Stomach (tissue), 9 donors: ENCODE measurements around the gene TUSC7. TPM values are rescaled to one million over a fixed set of nuclear protein-coding genes. Genes with fewer than 3 reads are reported as not detected.

Experiments used
- DNase-seq, 2 donors: peaks; one replicate each; pipeline versions ENCODE4 v3.0.0 to v3.0.0-alpha.2; 2013 to 2019
- H3K27ac ChIP-seq, 5 donors: fragments of 200-600 bp in 4 of 5; sonication (generic) in 4 of 5; one replicate each; pipeline ENCODE4 v1.5.1; 2013 to 2019; ENCODE audit warnings: mild to moderate bottlenecking in 1 of 5, moderate library complexity in 1 of 5
- H3K27me3 ChIP-seq, 3 donors: fragments of 200-600 bp; sonication (generic); one replicate each; pipeline ENCODE4 v1.5.1; 2017 to 2019; ENCODE audit warnings: mixed run types in 1 of 3
- H3K36me3 ChIP-seq, 4 donors: fragments of 200-600 bp; sonication (generic); 1 replicate in 3 of 4; 2 replicates in 1 of 4; pipeline ENCODE4 v1.5.1; 2016 to 2019
- H3K4me1 ChIP-seq, 4 donors: fragments of 200-600 bp; sonication (generic); one replicate each; pipeline ENCODE4 v1.5.1; 2016 to 2019
- H3K4me3 ChIP-seq, 4 donors: fragments of 200-600 bp; sonication (generic) in 3 of 4; one replicate each; pipeline ENCODE4 v1.5.1; 2016 to 2019; ENCODE audit warnings: mild to moderate bottlenecking in 1 of 4
- H3K9me3 ChIP-seq, 4 donors: fragments of 200-600 bp; sonication (generic); one replicate each; pipeline ENCODE4 v1.5.1; 2016 to 2019
- CTCF ChIP-seq, 7 experiments: fragments of 450-650 bp in 4 of 7; fragments of 200-600 bp in 3 of 7; sonication (generic) in 3 of 7; IDR thresholded peaks; one replicate each; pipeline ENCODE4 v1.5.1; 2016 to 2019; ENCODE audit warnings: antibody characterized with exemption in 7 of 7, control low read depth in 2 of 7, mild to moderate bottlenecking in 1 of 7
- EP300 ChIP-seq: sonication (generic); formaldehyde crosslinking; IDR thresholded peaks from one replicate; pipeline ENCODE4 v1.6.1; 2017; ENCODE audit warnings: antibody characterized with exemption
- POLR2A ChIP-seq, 4 donors: fragments of 450-650 bp; IDR thresholded peaks; one replicate each; pipeline ENCODE4 v1.6.1; 2016; ENCODE audit warnings: antibody characterized with exemption in 4 of 4, control low read depth in 2 of 4, mild to moderate bottlenecking in 1 of 4, moderate library complexity in 1 of 4
- POLR2AphosphoS5 ChIP-seq, 3 donors: sonication (generic); formaldehyde crosslinking; IDR thresholded peaks; one replicate each; pipeline ENCODE4 v1.6.1; 2016; ENCODE audit warnings: antibody characterized with exemption in 3 of 3
- WGBS, 5 donors: extraction: QIAGEN DNeasy Blood & Tissue Kit in 3 of 5; methylation state at CpG; one replicate each; pipeline versions ENCODE4 v1.1.5 to v1.1.7; 2013 to 2018; 5-methylcytosine and 5-hydroxymethylcytosine counted together
- intact Hi-C: fragments of 100-400 bp; cut with DNase I; formaldehyde crosslinking; loops from one replicate; pipeline ENCODE4 v1.15.1; 2023; ENCODE audit warnings: low total_unique reads
- polyA plus RNA-seq, 3 donors: library from polyadenylated mRNA; stranded (reverse); fragments of 200-250 nt; gene quantifications; one replicate each; pipeline ENCODE4 v1.2.3, GENCODE V29; 2013
- total RNA-seq, 5 donors: library from RNA; depleted of rRNA; stranded (reverse); fragments of >200 nt; gene quantifications; one replicate each; pipeline versions ENCODE4 v1.1.0 to v1.2.3, GENCODE V29; 2014 to 2016
- donor health status: healthy with polysubstance abuse.
- donor health status: Bipolar disorder and iron deficiency.
- donor health status: healthy.

TUSC7 gene
- total and polyA plus RNA-seq, 8 donors: not detected

DNA sequence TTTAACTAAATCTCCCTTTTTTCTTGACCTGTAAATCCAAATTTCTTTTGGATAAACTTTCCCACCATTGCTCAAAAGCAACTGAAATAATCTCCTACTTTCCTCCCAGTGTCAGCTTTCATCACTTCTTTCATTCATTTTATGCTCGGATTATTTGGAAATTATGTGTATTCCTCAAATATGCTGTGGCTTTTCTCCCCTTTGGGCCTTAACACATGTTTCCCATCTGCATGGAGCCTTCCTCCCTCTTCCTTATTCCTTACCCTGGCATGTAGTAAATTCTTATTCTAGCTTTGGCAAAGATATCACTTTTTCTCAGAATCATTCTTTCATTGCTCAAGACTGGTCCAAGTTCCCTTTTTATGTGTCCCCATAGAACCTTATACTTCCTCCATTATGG lies 41.8 kb upstream of the TUSC7 start:
- intact Hi-C loops: no loop called here

GRCh38 chr3:116669576-116669975 lies 40.0 kb upstream of the TUSC7 start:
- 78 to 85% (median 80%) methylated on average over 3 of the region's 3 CpGs for WGBS, 5 donors
- Histone ChIP-seq H3K4me1 (no peaks in the 10 kb centered on the region), H3K36me3 (no peaks in the 10 kb centered on the region), H3K27me3 (no peaks in the 10 kb centered on the region), H3K27ac (no peak overlapping the region), H3K4me3 (no peak overlapping the region), H3K9me3 (no peaks in the 10 kb centered on the region)
- intact Hi-C loops: no loop called here
- no peak for DNase-seq
- no peak for TF ChIP-seq EP300
- TF ChIP-seq POLR2A (IDR thresholded peaks at IDR 0.05): no peak
- TF ChIP-seq CTCF (IDR thresholded peaks at IDR 0.05): no peak
- no peak for TF ChIP-seq POLR2AphosphoS5 (IDR thresholded peaks at IDR 0.05)

More for the DNA sequence above, 41.8 kb upstream of the TUSC7 start:
- 77 to 90% (median 86%) methylated on average over 1 of the region's 1 CpG for WGBS, 5 donors
- no peaks in the 10 kb centered on the region for H3K9me3 ChIP-seq
- no peaks in the 10 kb centered on the region for H3K4me1 ChIP-seq
- H3K27ac ChIP-seq: no peak overlapping the region
- DNase-seq: no peak
- no peaks in the 10 kb centered on the region for H3K36me3 ChIP-seq
- no peaks in the 10 kb centered on the region for H3K27me3 ChIP-seq
- no peak for TF ChIP-seq POLR2AphosphoS5 (IDR thresholded peaks at IDR 0.05)
- no peak for TF ChIP-seq POLR2A (IDR thresholded peaks at IDR 0.05)
- no peak for TF ChIP-seq CTCF (IDR thresholded peaks at IDR 0.05)
- no peak for TF ChIP-seq EP300
- no peak overlapping the region for H3K4me3 ChIP-seq

DNA sequence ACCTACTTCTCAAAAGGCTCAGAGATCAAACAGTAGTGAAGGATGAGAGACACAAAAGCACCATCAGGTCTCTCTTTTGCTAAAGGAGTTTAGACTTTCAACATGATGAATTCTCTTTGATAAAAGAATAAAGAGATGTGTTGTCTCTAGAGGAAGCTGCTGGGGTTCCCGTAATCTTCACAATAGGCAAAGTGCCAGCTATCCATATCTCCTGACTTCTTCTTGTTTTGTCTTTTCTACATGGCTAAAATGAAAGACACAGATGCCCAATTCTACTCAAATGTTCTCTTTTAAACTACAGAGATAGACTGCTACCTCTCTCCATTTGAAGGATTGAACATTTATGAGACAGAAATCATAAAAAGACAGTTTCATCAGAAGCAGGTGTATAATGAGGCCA lies 38.4 kb upstream of the TUSC7 start:
- Histone ChIP-seq H3K4me3 (no peak overlapping the region), H3K4me1 (no peaks in the 10 kb centered on the region), H3K27me3 (no peaks in the 10 kb centered on the region), H3K9me3 (no peaks in the 10 kb centered on the region), H3K27ac (no peak overlapping the region), H3K36me3 (no peaks in the 10 kb centered on the region)
- no peak for DNase-seq
- 50 to 65% (median 56%) methylated on average over 1 of the region's 1 CpG for WGBS, 5 donors
- intact Hi-C loops: no loop called here
- TF ChIP-seq EP300 (no peak), POLR2AphosphoS5 (IDR thresholded peaks at IDR 0.05) (no peak), POLR2A (IDR thresholded peaks at IDR 0.05) (no peak), CTCF (IDR thresholded peaks at IDR 0.05) (no peak)

GRCh38 chr3:116678853-116679252 lies 30.7 kb upstream of the TUSC7 start:
- intact Hi-C loops: no loop called here
- Histone ChIP-seq H3K27ac (no peak overlapping the region), H3K9me3 (no peaks in the 10 kb centered on the region), H3K36me3 (no peaks in the 10 kb centered on the region), H3K27me3 (no peaks in the 10 kb centered on the region), H3K4me1 (no peaks in the 10 kb centered on the region), H3K4me3 (no peak overlapping the region)
- TF ChIP-seq POLR2A (IDR thresholded peaks at IDR 0.05) (no peak), CTCF (IDR thresholded peaks at IDR 0.05) (no peak), EP300 (no peak), POLR2AphosphoS5 (IDR thresholded peaks at IDR 0.05) (no peak)
- WGBS, 5 donors: 47 to 51% (median 48%) methylated on average over 11 to 13 of the region's 13 CpGs
- no peak for DNase-seq
